HG02642 (cell line): Measurements from ENCODE around the gene MT1F.
"Not testable (repeated sequence)": the region's sequence is repeated elsewhere in the genome, so short reads cannot be mapped to it uniquely, and the experiment has no call there.

Experiments
- ATAC-seq: cut with Tn5 transposase; IDR thresholded peaks from one replicate; pipeline ENCODE4 v1.9.1; 2021; ENCODE audit warnings: mild to moderate bottlenecking; ENCODE audit not compliant: unreplicated experiment, poor library complexity

MT1F gene

DNA sequence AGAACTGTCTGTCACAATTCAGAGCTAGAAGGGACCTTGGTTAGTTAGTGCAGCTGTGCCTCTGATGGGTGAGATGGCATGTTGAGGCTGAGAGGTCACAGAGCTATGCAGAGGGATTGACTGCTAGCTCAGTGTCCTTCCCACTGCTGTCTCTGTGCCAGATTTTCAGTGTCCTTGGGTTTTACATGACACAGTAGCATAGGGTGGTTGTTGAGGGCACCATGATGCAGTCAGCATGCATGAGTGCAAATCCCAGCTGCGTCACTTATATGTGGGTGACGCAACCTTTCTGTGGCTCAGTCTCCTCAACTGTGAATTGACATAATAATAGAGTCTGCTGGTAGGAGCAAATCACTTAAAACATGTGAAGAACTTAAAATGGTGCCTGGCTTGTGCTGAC lies 16.6 kb upstream of the MT1F start:
- no peak for ATAC-seq

DNA sequence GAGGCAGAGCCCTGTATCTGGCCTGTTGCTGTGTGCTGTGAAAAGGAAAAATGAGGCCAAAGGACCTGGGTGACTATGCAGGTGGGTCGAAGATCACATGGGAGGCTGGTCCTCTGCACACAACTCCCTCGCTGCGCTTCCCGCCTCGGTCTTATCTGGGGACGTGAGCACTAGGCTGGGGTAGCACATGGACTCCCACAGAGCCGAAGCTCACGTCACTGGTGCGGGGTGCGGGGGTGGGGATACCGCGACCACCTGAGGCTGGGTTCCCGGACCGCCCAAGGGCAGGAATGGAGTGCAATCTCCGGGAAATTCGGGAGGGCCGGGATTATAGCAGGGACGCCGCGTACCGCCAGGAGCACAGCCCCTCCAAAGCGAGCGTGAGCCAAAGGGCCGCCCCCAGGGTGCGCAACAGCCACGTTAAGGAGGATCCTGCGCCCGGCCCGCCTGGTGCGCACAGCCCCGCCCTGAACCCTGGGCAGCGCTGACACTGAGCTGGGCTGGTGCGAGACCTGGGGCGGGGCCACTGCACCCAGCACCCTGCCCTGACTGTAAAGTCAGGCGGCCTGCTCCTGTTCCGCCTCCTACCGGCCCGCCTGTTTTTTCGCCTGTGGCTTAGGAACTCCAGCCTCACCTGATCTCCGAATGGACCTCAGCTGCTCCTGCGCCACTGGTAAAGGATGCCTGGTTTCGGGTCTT lies 14.5 kb upstream of the MT1F start:
- peak; percentile 71 for ATAC-seq

DNA sequence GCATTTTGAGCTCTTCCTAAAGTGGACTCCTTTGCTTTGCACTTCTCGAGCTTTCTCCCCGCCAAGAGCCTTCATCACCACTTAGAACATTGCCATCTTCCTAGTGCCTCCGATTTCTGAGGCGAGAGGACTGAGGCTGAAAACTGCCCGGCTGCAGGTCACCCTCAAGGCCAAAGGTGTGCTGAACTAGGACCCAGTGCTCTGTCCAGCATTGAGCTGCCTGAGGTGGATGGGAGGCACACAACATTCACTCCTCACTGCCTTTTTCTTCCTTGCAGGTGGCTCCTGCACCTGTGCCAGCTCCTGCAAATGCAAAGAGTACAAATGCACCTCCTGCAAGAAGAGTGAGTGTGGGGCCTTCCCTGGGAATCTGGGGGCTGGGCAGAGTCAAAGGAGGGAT lies 13.9 kb upstream of the MT1F start:
- ATAC-seq: no peak

DNA sequence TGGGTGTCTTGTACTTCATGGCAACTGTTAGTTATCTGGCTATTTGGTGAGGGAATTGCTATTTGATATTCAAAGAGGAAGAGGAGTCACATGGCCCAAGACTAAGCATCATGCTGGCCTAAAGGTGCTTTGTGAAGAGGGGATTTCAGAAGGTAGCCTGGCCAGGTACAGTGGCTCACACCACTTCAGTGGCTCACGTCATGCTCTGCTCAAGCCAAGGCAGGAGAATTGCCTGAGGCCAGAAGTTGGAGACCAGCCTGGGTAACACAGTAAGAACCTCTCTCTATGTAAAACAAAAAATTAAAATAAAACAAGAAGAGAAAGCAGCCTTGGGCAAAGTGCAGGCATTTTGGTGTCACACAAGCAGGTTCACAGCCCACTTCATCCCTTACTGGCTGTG lies 12.4 kb upstream of the MT1F start:
- ATAC-seq: no peak

DNA sequence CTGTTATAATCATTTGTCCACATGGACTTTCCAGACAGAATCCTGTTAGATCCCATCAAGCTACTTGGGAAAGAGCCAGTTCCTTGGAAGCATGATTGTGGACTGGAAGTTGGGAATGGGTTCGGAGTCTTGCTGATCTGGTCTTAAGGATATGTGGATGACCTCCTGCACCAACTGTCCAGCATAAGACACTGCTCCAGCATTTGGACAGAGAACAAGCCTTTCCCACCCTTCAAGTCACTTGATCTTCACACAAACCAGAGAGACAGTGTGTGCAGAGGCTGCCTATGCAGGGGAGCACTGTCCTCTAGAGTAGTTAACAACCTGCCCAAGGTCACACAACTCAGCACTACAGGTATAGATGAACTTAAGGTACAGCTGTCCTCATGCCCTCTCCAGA lies 11.9 kb upstream of the MT1F start:
- ATAC-seq: no peak

DNA sequence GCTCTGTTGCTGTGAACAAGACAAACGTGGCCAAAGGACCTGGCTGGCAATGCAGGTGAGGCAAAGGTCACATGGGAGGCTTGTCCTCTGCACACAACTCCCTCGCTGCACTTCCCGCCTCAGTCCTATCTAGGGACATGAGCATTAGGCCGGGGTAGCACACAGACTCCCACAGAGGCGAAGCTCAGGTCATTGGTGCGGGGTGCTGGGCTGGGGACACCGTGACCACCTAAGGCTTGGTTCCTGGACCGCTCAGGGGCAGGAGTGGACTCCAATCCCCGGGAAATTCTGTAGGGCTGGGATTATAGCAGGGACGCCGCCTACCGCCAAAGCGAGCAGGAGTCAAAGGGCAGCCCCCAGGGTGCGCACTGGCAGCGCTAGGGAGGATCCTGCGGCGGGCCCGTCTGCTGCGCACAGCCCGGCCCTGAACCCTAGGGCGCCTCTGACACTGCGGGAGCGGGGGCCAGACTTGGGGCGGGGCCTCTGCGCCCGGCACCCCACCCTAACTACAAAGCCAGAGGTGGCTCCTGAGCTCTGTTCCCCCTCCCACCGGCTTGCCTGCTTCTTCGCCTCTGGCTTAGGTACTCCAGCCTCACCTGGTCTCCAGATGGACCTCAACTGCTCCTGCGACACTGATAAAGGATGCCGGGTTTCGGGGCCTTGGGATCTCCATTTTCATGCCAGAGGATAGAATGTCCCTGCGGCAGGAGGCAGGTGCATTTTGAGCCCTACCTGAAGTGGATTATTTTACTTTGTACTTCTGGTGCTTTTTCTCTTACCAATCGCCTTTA lies 9.9 kb upstream of the MT1F start:
- ATAC-seq: no peak

DNA sequence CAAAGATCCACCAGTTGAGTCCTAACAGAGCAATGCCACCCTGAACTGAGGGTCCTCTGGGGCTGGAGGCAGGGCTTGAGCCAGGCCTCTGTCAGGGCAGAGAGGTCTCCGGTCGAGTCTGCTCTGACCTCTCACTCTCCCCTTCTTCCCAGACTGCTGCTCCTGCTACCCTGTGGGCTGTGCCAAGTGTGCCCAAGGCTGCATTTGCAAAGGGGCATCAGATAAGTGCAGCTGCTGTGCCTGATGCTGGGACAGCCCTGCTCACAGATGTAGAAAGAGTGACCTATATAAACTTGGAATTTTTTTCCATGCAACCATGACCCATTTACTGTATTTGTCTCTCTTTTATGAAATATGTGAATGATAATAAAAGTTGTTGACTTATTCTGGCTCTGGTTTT lies 8.5 kb upstream of the MT1F start:
- no peak for ATAC-seq

DNA sequence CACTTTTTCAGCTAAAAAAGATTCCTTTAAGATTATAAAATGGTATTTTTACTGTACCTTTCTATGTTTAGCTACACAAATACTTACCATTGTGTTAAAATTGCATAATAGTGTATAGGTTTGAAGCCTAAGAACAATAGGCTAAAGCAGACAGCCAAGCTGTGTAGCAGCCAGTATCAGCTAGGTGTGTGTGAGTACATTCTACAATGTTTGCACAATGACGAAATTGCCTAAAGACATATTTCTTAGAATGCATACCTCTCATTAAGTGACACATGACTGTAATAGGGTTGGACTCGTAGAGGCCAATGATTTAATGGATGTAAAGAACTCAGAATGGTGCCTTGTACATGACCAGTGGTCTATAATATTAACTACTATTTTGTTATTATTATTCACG lies 7.9 kb upstream of the MT1F start:
- no peak for ATAC-seq

DNA sequence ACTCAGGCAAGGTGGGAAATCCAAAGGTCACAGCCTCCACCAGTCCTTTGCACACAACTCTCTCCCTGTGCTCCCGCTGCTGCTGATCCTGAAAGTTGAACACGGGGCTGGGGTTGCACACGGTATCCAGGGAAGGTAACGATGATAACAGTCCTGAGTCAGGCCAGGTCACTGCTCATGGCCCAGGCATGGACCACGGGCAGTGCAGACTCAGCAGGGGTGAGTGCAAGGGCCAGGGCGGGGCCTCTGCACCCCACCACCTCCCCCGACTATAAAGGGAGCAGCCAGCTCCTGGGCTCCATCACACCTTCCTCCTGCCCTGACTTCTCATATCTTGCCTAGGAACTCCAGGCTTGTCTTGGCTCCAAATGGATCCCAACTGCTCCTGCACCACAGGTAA lies 6.2 kb upstream of the MT1F start, which contains the start of gene MT1B:
Gene MT1B (plus strand): TSS at position 301 of the 400 bp plus-strand sequence. CDS start 68 bp downstream, at position 369.
- no peak for ATAC-seq

DNA sequence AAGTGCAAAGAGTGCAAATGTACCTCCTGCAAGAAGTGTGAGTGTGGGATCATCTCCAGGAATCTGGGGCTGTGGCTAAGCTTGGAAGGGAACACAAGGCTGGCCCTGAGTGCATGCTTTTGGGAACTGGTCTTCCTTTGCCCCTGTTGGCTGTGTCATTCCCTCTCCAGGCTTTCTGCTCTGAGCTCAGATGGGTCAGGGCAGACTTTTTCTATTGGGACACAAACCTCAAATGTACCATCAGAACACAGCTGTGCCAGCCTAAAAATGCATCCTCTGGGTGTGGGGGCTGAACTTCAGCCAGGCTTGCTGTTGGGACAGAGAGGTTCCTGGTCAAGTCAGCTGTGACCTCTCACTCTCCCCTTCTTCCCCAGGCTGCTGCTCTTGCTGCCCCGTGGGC lies 5.2 kb upstream of the MT1F start:
- no peak for ATAC-seq

DNA sequence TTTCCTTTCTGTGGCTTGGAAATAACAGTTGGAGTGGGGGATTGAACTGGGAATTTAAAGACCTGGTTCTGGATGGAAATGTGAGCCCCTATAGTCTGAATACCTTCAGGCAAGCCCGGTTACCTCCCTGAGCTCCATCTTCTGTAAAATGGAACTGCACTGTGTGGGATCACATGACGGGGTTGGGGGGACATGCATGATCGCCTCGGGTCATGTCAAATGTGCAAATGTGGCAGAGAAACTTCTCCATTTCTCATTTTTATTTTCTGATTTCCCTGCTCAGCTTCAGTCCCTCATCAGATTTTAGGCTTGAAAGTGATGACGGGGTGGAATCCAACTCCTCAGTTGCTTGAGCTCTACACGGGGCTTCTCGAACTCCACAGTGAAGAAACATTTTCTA lies 4.5 kb upstream of the MT1F start:
- ATAC-seq: no peak

DNA sequence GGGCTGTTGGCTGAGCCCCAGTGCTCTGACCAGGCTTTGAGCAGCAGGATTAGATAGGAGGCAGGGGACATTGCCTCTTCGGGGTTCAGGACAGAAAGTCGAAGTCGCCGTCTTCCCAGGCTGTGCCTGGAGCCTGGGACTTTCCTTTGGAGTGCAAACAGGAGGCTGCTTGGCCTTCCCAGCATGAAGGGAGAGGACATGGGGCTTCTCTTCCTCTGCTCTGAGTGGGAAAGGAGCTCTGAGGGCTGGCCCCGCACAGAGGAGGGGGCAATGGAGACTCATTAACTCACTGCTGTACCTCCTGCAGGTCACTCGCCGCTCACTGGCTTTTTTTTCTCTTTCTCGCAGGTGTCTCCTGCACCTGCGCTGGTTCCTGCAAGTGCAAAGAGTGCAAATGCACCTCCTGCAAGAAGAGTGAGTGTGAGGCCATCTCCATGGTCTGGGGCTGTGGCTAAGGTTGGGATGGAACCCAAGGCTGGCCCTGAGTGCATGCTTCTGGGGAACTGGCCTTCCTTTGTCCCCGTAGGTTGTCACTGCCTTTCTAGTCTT lies 642 bp downstream of the MT1F start:
- no peak for ATAC-seq

DNA sequence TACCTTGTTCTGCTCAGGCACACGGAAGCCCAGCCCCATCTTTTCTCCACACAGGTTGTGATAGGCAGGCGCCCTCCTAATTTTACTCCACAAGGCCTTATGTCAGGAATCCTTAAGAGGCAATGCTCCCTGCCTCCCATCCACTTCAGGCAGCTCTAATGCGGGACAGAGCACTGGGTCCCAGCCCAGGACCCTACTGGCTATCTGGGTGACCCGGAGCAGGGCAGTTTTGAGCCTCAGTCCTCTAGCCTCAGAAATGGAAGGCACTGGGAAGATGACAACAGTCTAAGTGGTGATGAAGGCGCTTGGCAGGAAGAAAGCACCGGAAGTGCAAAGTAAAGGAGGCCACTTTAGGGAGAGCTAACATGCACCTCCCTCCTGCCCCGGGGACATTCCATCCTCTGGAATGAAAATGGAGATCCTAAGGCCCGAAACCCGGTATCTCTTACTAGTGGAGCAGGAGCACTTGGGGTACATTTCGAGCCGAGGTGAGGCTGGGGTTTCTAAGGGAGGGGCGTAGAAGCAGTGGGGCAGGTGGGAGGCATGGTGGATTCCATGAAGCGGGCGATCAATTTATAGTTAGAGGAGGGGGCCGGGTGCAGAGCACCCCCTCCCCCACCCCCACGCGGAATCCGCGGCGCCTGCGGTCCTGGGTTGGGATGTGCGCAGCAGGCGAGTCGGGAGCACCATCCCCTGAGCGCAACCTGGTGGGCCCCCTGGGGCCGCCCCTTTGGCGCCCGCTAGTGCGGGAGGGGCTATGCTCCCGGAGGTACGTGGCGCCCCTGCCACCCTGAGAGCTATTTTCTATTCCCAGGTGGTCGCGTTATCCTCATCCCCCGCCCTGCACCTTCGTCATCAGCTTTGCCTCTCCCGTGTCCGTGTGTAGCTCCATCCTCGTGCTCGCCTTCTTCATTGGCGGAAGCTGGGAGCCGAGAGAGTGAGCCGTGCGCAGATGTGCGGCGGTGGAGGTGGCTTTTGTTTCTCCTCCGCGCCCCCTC lies 4.9 kb downstream of the MT1F start:
- no peak for ATAC-seq

DNA sequence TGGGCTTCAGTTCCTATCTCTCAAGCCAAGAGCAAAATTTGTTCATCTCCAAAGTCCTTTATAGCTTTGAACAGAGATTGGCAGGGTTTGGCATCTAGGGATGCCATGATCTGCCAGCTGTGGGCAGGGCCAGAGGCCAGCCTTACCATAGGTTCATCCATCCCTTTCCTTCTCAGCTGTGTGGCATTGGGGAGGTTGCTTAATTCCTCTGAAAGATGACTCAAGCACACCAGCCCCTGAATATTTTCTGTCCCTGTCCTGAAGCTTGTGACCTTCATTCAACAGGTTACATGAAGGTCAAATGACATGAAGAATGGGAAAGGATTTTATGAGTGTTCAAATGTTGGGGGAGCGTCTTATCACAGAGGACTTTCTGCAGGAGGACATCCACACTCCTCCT lies 6.7 kb downstream of the MT1F start:
- ATAC-seq: no peak

DNA sequence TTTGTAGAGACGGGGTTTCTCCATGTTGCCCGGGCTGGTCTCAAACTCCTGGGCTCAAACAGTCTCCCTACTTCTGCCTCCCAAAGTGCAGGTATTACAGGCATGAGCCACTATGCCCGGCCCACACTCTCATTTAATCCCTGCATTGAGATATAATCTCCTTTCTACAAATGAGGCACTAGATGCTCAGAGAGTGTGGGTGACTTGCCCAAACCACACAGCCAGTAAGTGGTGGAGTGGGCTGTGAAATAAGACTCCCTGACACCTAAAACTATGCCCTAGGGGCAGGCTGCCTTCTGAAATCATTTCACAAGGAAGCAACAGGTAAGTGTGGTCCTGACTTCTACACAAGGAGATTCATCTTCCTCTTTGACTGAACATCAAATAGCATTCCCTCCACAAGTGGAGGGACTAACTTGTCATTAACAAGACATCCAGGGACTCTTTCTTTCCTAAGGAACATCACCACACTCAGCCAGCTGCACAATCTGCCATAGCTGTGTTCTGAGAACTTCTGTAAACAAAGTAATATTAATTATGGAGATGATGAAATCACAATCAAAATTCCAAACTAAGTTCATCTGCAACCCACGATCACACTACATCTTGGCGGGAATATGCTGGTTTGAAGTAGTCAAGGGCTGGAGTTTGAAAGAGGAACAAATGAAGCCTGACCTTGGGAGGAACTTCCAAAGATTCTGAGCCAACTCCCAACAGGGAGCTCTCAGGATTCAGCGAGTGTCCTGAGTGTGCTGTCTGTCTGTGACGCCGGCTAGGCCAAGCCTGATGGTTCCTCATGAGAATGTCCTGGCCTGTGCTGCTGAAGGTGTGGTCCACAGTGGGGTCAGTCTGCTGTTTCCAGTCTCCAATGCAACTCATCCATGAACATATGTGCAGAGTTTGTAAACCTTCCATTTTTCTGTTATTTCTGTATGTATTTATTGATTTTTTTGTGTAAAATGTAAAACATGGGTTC lies 7.8 kb downstream of the MT1F start:
- ATAC-seq: not testable (repeated sequence)

DNA sequence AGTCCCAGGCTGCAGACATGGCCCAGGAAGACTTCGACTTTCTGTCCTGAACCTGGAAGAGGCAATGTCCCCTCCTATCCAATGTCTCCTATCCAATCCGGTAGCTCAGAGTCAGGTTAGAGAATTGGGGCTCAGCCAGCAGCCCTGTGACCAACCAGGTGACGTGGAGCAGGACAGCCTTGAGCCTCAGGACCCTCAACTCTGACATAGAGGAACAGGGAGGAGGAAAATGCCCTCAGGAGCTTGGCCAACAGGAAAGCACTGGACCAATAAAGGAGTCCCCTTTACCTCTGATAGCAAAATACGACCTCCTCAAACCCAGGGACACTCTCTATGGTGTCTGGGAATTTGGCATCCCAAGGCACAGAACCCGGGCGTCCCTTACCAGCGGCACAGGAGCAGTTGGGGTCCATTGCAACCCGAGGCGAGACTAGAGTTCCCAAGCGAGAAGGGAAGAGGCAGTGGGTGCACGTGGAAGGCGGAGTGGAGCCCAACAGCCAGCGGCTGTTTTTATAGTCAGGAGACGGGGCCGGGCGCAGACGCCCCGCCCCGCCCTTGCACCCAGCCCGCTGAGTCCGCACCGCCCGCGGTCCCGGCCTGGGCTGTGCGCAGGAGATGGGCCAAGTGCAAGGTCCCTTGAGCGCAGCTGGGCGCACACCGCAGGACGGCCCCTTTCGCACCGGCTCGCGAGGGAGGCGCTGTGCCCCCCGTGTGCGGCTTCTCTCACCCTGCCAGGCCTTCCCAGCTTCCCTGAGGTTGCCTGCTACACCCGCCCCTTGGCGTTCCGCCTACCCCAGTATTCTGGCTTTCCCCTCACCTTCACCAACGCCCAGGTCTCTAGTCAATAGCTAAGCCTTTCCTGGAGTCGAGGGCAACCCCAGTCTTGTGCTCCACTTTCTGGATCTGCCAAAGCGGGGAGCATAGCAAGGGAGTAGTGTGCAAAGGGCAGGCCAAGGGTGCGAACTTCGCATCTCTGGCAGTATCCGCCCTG lies 10.1 kb downstream of the MT1F start, which contains the start of gene MT1G:
Gene MT1G (minus strand): TSS at position 485 of the 991 bp plus-strand sequence. CDS start 72 bp downstream, at position 413.
- no peak for ATAC-seq

DNA sequence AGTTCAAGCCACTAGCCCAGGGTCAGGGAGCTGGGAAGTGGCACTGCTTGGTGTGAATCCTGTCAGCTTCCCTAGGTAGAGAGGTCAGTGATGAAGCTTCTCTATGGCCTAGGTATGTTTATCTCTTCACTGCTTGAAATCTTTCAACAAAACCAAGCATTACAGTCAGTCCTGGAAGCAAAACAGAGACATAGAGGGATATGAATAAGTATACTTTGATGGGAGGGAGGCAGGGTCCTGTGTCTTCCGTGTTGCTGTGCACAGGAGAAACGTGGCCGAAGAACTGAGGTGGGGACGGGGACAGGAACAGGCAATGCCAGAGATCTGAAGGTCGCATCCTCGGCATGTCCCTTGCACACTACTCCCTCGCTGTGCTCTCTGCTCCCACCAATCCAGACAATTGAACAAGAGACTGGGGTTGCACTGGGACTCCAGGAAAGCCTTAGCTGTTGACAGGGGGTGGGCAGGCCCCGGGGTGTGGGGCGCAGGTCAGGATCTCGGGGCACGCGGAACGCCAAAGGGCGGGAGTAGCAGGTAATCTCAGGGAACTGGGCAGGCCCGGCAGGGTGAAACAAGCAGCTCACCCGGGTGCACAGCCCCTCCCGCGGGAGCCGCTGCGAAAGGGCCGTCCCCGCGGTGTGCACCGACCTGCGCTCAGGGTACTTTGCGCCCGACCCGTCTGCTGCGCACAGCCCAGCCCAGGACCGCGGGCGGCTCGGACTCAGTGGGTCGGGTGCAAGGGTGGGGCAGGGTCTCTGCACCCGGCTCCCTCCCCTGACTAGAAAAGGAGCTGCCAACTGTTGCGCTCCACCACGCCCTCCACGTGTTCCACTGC lies 11.5 kb downstream of the MT1F start, which contains the start of gene MT1H:
Gene MT1H (plus strand): TSS at position 810 of the 835 bp plus-strand sequence. CDS start 71 bp downstream, outside the sequence.
- ATAC-seq: no peak
